ENCODE results near the gene TUBGCP4.
A peak's percentile ranks its signal among the peaks of the same experiment; 100 is the strongest.

TUBGCP4 gene

GRCh38 chr15:43346305-43346704 is 24.6 kb upstream of the TUBGCP4 start:
- no peak for DNase-seq (ENCODE audit: low spot score)
- no peak for TF ChIP-seq CTCF (conservative IDR thresholded peaks at IDR 0.05; ENCODE audit: low read depth)
- H3K27ac ChIP-seq, result no peak overlapping the region
- POLR2A ChIA-PET (ENCODE audit: low non-redundant PET), result no interaction called here
- CTCF ChIA-PET, result interaction anchor here (0.6 to 0.8 kb wide), 2 partner anchors 81 to 1032 kb away, joined by 3 to 7 read pairs; no protein-coding TSS in a partner anchor

GRCh38 chr15:43347114-43347513 is 23.8 kb upstream of the TUBGCP4 start:
- TF ChIP-seq CTCF (conservative IDR thresholded peaks at IDR 0.05; ENCODE audit: low read depth), result no peak
- ChIA-PET CTCF (interaction anchor here (0.6 to 0.8 kb wide), 2 partner anchors 209 to 1032 kb away, joined by 3 to 7 read pairs; no protein-coding TSS in a partner anchor), POLR2A (ENCODE audit: low non-redundant PET) (no interaction called here)
- no peak for DNase-seq (ENCODE audit: low spot score)
- no peak overlapping the region for H3K27ac ChIP-seq

- no peak overlapping the region for H3K27ac ChIP-seq
- CTCF ChIA-PET, result interaction anchor here (1.0 kb wide), 1 partner anchor 18 kb away, joined by 3 read pairs; the partner anchor contains the start of genes TUBGCP4 and ZSCAN29
- no peak for DNase-seq (ENCODE audit: low spot score)
- no peak for TF ChIP-seq CTCF (conservative IDR thresholded peaks at IDR 0.05; ENCODE audit: low read depth)
- POLR2A ChIA-PET (ENCODE audit: low non-redundant PET), result interaction anchor here (0.6 kb wide), 1 partner anchor 447 kb away, joined by 3 read pairs; no protein-coding TSS in a partner anchor
Measured at GRCh38 chr15:43352693-43353382, 18.1 kb upstream of the TUBGCP4 start.

- CTCF ChIA-PET, result no interaction called here
- POLR2A ChIA-PET (ENCODE audit: low non-redundant PET), result no interaction called here
- DNase-seq (ENCODE audit: low spot score), result no peak
Measured at GRCh38 chr15:43360821-43361220, 10.1 kb upstream of the TUBGCP4 start.

GRCh38 chr15:43361313-43361903 is 9.5 kb upstream of the TUBGCP4 start:
- H3K27ac ChIP-seq, result no peak overlapping the region
- ChIA-PET CTCF (interaction anchor here (0.6 kb wide), 1 partner anchor 370 kb away, joined by 3 read pairs; no protein-coding TSS in a partner anchor), POLR2A (ENCODE audit: low non-redundant PET) (interaction anchor here (1.0 kb wide), 1 partner anchor 9 kb away, joined by 3 read pairs; no protein-coding TSS in a partner anchor)
- no peak for DNase-seq (ENCODE audit: low spot score)
- no peak for TF ChIP-seq CTCF (conservative IDR thresholded peaks at IDR 0.05; ENCODE audit: low read depth)

More at GRCh38 chr15:43360821-43361220, 10.1 kb upstream of the TUBGCP4 start:
- H3K27ac ChIP-seq, result no peak overlapping the region
- no peak for TF ChIP-seq CTCF (conservative IDR thresholded peaks at IDR 0.05; ENCODE audit: low read depth)

- no peak for TF ChIP-seq CTCF (conservative IDR thresholded peaks at IDR 0.05; ENCODE audit: low read depth)
- peak overlapping the region; percentile 74 for H3K27ac ChIP-seq
- CTCF ChIA-PET, result interaction anchor here (0.6 to 1.3 kb wide), 5 partner anchors 18 to 400 kb away, joined by 3 to 4 read pairs (median 3); no protein-coding TSS in a partner anchor
- peak; percentile 53 for DNase-seq (ENCODE audit: low spot score)
- POLR2A ChIA-PET (ENCODE audit: low non-redundant PET), result interaction anchor here (0.7 kb wide), 1 partner anchor 9 kb away, joined by 3 read pairs; no protein-coding TSS in a partner anchor
Measured at GRCh38 chr15:43370310-43370974, 459 bp upstream of the TUBGCP4 start.
